Smooth muscle cell (in vitro differentiated cells): Measurements from ENCODE around the gene CACNA1I. TPM values are rescaled to one million over a fixed set of nuclear protein-coding genes. Genes with fewer than 3 reads are reported as not detected.

Source experiments
- DNase-seq: peaks from one replicate; lab custom pipeline; 2025; ENCODE audit not compliant: unreplicated experiment; lab: John Stamatoyannopoulos, UW
- H2AFZ ChIP-seq: fragments of 200-600 bp; sonication (generic); 2 replicates; pipeline ENCODE4 v1.6.0; 2016; ENCODE audit warnings: antibody characterized with exemption, low read depth, mild to moderate bottlenecking
- H3F3A ChIP-seq: fragments of 200-600 bp; sonication (generic); 2 replicates; pipeline ENCODE4 v1.6.0; 2017; ENCODE audit warnings: antibody characterized with exemption, low read depth
- H3K27ac ChIP-seq: fragments of 200-600 bp; sonication (generic); 2 replicates; pipeline ENCODE4 v1.5.1; 2016; ENCODE audit warnings: low read depth, mild to moderate bottlenecking
- H3K27me3 ChIP-seq: fragments of 200-600 bp; sonication (generic); 2 replicates; pipeline ENCODE4 v1.6.1; 2016; ENCODE audit warnings: low read depth, mild to moderate bottlenecking
- H3K36me3 ChIP-seq: fragments of 200-600 bp; sonication (generic); 2 replicates; pipeline ENCODE4 v1.5.1; 2016; ENCODE audit warnings: low read depth
- H3K4me1 ChIP-seq: fragments of 200-600 bp; sonication (generic); 2 replicates; pipeline ENCODE4 v1.5.1; 2016; ENCODE audit warnings: low read depth
- H3K4me2 ChIP-seq: fragments of 200-600 bp; sonication (generic); 2 replicates; pipeline ENCODE4 v1.6.0; 2016; ENCODE audit warnings: mild to moderate bottlenecking
- H3K4me3 ChIP-seq: fragments of 200-600 bp; sonication (generic); 2 replicates; pipeline ENCODE4 v1.5.1; 2016; ENCODE audit warnings: mild to moderate bottlenecking
- H3K79me2 ChIP-seq: fragments of 200-600 bp; sonication (generic); 2 replicates; pipeline ENCODE4 v1.6.0; 2016; ENCODE audit warnings: low read depth, mild to moderate bottlenecking
- H3K9ac ChIP-seq: fragments of 200-600 bp; sonication (generic); 2 replicates; pipeline ENCODE4 v1.6.0; 2016; ENCODE audit warnings: low read depth
- H3K9me3 ChIP-seq: fragments of 200-600 bp; sonication (generic); replicated peaks from 2 replicates; pipeline ENCODE4 v1.5.1; 2016; ENCODE audit warnings: low read depth
- H4K20me1 ChIP-seq: fragments of 200-600 bp; sonication (generic); 2 replicates; pipeline ENCODE4 v1.6.0; 2016; ENCODE audit warnings: low read depth
- WGBS: methylation state at CpG from one replicate; pipeline ENCODE4 v1.1.7; 2016; ENCODE audit warnings: low lambda C conversion rate; 5-methylcytosine and 5-hydroxymethylcytosine counted together
- polyA plus RNA-seq: library from polyadenylated mRNA; unstranded; fragments of >200 nt; fragmentation: Nextera tagmentation; extraction: Ambion mirVana; gene quantifications from 2 replicates; pipeline ENCODE4 v1.2.1, GENCODE V29; 2016
- total RNA-seq: library from RNA; depleted of rRNA; stranded (reverse); fragments of >200 nt; gene quantifications from 2 replicates; pipeline ENCODE4 v1.2.3, GENCODE V29; 2014
- TF ChIP-seq, protein P1 (sequence below): fragments of 200-600 bp; sonication (generic); IDR thresholded peaks from 2 replicates; pipeline ENCODE4 v1.5.1; 2017; ENCODE audit warnings: borderline replicate concordance, mild to moderate bottlenecking, antibody characterized with exemption; ENCODE audit not compliant: insufficient read depth, poor library complexity, severe bottlenecking

Gene CACNA1I
- total and polyA plus RNA-seq, 2 experiments from 2014 or later: not detected

- Histone ChIP-seq H3K79me2 (no peaks in the 10 kb centered on the region), H3K27me3 (peaks cover 13% of the 10 kb centered on the region), H3K4me1 (no peaks in the 10 kb centered on the region), H3K9ac (no peak overlapping the region), H3K4me3 (no peak overlapping the region), H3F3A (no peaks in the 10 kb centered on the region), H2AFZ (no peak overlapping the region), H3K4me2 (no peak overlapping the region), H3K9me3 (no peaks in the 10 kb centered on the region), H4K20me1 (no peaks in the 10 kb centered on the region), H3K36me3 (no peaks in the 10 kb centered on the region), H3K27ac (no peak overlapping the region)
- 87% methylated on average over 9 of the region's 9 CpGs for WGBS
- TF ChIP-seq, protein P1, sequence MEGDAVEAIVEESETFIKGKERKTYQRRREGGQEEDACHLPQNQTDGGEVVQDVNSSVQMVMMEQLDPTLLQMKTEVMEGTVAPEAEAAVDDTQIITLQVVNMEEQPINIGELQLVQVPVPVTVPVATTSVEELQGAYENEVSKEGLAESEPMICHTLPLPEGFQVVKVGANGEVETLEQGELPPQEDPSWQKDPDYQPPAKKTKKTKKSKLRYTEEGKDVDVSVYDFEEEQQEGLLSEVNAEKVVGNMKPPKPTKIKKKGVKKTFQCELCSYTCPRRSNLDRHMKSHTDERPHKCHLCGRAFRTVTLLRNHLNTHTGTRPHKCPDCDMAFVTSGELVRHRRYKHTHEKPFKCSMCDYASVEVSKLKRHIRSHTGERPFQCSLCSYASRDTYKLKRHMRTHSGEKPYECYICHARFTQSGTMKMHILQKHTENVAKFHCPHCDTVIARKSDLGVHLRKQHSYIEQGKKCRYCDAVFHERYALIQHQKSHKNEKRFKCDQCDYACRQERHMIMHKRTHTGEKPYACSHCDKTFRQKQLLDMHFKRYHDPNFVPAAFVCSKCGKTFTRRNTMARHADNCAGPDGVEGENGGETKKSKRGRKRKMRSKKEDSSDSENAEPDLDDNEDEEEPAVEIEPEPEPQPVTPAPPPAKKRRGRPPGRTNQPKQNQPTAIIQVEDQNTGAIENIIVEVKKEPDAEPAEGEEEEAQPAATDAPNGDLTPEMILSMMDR: no peak
- DNase-seq: no peak
These were observed 71.2 kb downstream of the CACNA1I start for GRCh38 chr22:39641660-39642310.

DNA sequence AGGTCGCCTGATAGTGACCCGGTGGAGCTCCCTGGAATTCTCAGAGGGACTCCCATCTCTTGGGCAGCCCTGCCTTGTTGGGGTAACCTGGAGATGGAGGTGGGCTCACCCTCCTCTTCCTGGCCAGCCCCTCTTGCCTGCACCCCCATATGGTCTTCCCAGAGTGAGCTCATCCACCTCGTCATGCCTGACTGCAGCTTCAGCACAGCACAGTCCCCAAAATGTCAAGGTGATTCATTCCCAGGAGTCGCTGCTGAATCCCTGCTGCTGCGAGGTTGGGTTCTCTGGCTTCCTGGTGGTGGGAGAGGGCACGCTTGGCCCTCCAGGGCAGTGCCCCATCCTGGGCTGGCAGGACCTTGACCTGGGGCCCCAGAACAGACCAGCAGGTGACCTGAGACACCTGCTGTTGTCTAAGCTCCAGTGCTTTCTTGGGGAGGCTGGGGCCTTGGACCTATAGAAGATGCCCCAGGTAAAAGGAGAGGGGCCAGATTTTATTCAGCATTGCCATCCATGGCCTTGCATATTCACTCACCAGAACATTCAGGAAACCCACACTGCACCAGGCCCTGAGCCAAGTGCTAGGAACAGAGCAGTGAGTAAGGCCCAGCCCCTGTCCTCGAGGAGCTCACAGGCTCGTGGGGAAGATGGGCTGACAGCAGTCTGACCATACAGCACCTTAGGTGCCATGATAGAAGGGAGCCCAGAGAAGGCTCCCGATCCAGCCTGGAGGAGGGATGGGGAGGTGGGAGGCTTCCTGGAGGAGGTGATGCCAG is 72.9 kb downstream of the CACNA1I start:
- Histone ChIP-seq H3K79me2 (no peaks in the 10 kb centered on the region), H3K9ac (no peak overlapping the region), H3K27ac (no peak overlapping the region), H3K4me2 (no peak overlapping the region), H3K36me3 (no peaks in the 10 kb centered on the region), H3K4me3 (no peak overlapping the region), H2AFZ (no peak overlapping the region), H3K9me3 (no peaks in the 10 kb centered on the region), H3K4me1 (no peaks in the 10 kb centered on the region), H4K20me1 (no peaks in the 10 kb centered on the region), H3F3A (no peaks in the 10 kb centered on the region), H3K27me3 (peaks cover 13% of the 10 kb centered on the region)
- DNase-seq: no peak
- TF ChIP-seq, protein P1: no peak
- WGBS: 73% methylated on average over 9 of the region's 9 CpGs

DNA sequence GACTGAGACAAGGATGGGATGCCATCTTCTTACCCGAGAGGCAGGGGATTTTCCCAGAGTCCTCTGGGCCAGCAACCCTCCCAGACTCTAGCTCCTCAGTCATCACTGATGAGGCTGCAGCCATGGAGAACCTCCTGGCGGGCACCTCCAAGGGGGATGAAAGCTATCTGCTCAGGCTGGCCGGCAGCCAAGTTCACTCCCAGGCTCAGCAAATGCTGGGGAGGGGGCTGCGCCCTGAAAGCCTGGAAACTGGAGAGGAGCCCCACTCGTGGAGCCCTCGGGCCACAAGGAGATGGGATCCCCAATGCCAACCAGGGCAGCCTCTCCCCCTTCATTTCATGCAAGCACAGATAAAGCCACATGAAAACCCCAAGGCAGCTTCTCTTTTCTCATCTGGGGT is 75.0 kb downstream of the CACNA1I start:
- Histone ChIP-seq H4K20me1 (no peaks in the 10 kb centered on the region), H3K4me3 (no peak overlapping the region), H3K27ac (no peak overlapping the region), H3K27me3 (peaks cover 13% of the 10 kb centered on the region), H3K4me1 (no peaks in the 10 kb centered on the region), H3F3A (no peaks in the 10 kb centered on the region), H3K9ac (no peak overlapping the region), H3K9me3 (no peaks in the 10 kb centered on the region), H3K79me2 (no peaks in the 10 kb centered on the region), H2AFZ (no peak overlapping the region), H3K4me2 (no peak overlapping the region), H3K36me3 (no peaks in the 10 kb centered on the region)
- TF ChIP-seq, protein P1: no peak
- no peak for DNase-seq
- 91% methylated on average over 6 of the region's 6 CpGs for WGBS
